Fibroblast of skin of back (primary cell): Measurements from ENCODE around the gene CNBP. TPM values are rescaled to one million over a fixed set of nuclear protein-coding genes. Genes with fewer than 3 reads are reported as not detected.
"Not testable (repeated sequence)": the region's sequence is repeated elsewhere in the genome, so short reads cannot be mapped to it uniquely, and the experiment has no call there.

Experiments
- DNase-seq: peaks from one replicate; pipeline ENCODE4 v3.0.0-alpha.2; 2013
- polyA plus RNA-seq, 2 experiments: library from polyadenylated mRNA; unstranded; fragments of 120-200 nt; gene quantifications; one replicate each; pipeline ENCODE4 v1.2.1, GENCODE V29; 2013; ENCODE audit not compliant: insufficient read length in 2 of 2

The CNBP gene
- polyA plus RNA-seq (2013, experiment 1 of 2; ENCODE audit: insufficient read length) = 191 TPM
- polyA plus RNA-seq (2013, experiment 2 of 2; ENCODE audit: insufficient read length) = 152 TPM

GRCh38 chr3:129183569-129184395 lies at the start of gene CNBP:
CNBP (minus strand) TSS chr3:129183896; CDS start chr3:129171757, 12,139 bp downstream.
- peak; percentile 95 for DNase-seq

- no peak for DNase-seq
Observed at GRCh38 chr3:129231331-129232119, 47.8 kb upstream of the CNBP start.

GRCh38 chr3:129230311-129231019 lies 46.8 kb upstream of the CNBP start:
- peak; percentile 92 for DNase-seq

- peak; percentile 67 for DNase-seq
Observed at GRCh38 chr3:129228891-129229585, 45.3 kb upstream of the CNBP start.

- DNase-seq = peak; percentile 77
Observed at GRCh38 chr3:129226374-129226773, 42.7 kb upstream of the CNBP start.

GRCh38 chr3:129224984-129225393 lies 41.3 kb upstream of the CNBP start:
- peak; percentile 62 for DNase-seq

- DNase-seq = not testable (repeated sequence)
Observed at GRCh38 chr3:129224387-129224786, 40.7 kb upstream of the CNBP start.

GRCh38 chr3:129218742-129219141 lies 35.0 kb upstream of the CNBP start:
- no peak for DNase-seq

GRCh38 chr3:129213238-129213637 lies 29.5 kb upstream of the CNBP start:
- DNase-seq = no peak

- peak; percentile 60 for DNase-seq
Observed at GRCh38 chr3:129211772-129212171, 28.1 kb upstream of the CNBP start.

GRCh38 chr3:129211345-129211744 lies 27.6 kb upstream of the CNBP start:
- no peak for DNase-seq

- DNase-seq = no peak
Observed at GRCh38 chr3:129207479-129207878, 23.8 kb upstream of the CNBP start.

- DNase-seq = no peak
Observed at GRCh38 chr3:129205109-129205832, 21.6 kb upstream of the CNBP start.

GRCh38 chr3:129204473-129204872 lies 20.8 kb upstream of the CNBP start:
- no peak for DNase-seq

GRCh38 chr3:129199366-129199765 lies 15.7 kb upstream of the CNBP start:
- DNase-seq = no peak

- DNase-seq = no peak
Observed at GRCh38 chr3:129197321-129197720, 13.6 kb upstream of the CNBP start.

- no peak for DNase-seq
Observed at GRCh38 chr3:129196601-129197000, 12.9 kb upstream of the CNBP start.

GRCh38 chr3:129195731-129196256 lies 12.1 kb upstream of the CNBP start:
- peak; percentile 95 for DNase-seq

GRCh38 chr3:129189793-129190192 lies 6.1 kb upstream of the CNBP start:
- not testable (repeated sequence) for DNase-seq

- DNase-seq = no peak
Observed at GRCh38 chr3:129187857-129188256, 4.2 kb upstream of the CNBP start.

- DNase-seq = no peak
Observed at GRCh38 chr3:129185783-129186182, 2.1 kb upstream of the CNBP start.
